ENCODE data around the gene PRR7.

DNA sequence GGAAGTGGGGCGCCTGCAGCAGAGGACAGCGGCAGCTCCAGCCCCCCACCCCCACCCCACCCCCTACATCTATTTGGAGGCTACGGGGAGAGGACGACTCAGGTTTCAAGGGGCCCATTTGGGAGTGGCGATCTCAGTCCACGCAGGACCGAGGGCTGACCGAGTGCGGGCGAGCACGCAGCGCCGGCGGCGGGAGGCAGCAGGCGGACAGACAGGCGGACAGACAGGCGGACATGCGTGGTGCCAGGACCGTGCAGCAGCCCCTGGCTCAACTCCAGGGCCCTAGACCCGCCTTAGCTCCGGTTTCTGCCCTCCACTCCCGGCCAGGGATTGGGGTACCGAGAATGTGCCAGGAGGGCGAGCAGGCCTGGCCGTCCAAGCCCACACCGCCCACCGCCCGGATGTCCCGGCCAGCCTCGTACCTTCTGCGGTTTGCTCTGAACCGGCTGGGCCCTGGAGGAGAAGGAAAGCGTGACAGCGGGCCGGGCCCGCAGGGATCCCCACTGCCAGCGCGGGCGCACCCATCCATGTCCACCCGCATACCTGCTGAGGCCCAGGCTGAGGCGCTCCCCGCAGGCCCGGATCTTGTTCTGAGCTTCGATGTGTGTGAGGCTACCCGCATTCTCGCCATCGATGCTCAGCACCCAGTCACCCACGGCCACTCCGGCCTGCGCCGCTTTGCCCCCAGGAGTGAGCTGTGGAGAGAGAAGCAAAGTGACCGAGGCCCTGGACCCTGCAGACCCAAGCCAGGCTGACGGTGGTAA lies 45.6 kb downstream of the PRR7 start:
- TF ChIP-seq, protein P1, sequence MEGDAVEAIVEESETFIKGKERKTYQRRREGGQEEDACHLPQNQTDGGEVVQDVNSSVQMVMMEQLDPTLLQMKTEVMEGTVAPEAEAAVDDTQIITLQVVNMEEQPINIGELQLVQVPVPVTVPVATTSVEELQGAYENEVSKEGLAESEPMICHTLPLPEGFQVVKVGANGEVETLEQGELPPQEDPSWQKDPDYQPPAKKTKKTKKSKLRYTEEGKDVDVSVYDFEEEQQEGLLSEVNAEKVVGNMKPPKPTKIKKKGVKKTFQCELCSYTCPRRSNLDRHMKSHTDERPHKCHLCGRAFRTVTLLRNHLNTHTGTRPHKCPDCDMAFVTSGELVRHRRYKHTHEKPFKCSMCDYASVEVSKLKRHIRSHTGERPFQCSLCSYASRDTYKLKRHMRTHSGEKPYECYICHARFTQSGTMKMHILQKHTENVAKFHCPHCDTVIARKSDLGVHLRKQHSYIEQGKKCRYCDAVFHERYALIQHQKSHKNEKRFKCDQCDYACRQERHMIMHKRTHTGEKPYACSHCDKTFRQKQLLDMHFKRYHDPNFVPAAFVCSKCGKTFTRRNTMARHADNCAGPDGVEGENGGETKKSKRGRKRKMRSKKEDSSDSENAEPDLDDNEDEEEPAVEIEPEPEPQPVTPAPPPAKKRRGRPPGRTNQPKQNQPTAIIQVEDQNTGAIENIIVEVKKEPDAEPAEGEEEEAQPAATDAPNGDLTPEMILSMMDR (conservative IDR thresholded peaks at IDR 0.05; ENCODE audit: low read depth, low read length), result no peak
- TF ChIP-seq EZH2phosphoT487 (IDR thresholded peaks at IDR 0.05; ENCODE audit: borderline replicate concordance, low read length) (no peak), EZH2 (IDR thresholded peaks at IDR 0.05; ENCODE audit: low read length, unreplicated experiment) (no peak)
